ENCODE measurements around the gene IAPP.
"Not testable (repeated sequence)": the region's sequence is repeated elsewhere in the genome, so short reads cannot be mapped to it uniquely, and the experiment has no call there.

Gene IAPP

DNA sequence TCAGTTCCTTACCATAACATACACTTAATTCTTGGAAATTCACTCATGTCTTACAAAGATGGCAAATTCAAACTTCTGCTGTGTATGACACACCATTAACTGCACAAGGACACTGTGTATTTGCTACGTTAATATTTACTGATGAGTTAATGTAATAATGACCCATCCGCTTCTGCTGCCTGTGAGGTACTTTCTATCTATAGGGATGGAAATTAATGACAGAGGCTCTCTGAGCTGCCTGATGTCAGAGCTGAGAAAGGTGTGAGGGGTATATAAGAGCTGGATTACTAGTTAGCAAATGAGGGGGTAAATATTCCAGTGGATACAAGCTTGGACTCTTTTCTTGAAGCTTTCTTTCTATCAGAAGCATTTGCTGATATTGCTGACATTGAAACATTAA, at the start of gene IAPP:
IAPP (plus strand) TSS at position 301 of the 400 bp plus-strand sequence. CDS start 450 bp downstream, outside the sequence.
- DNase-seq = no peak

DNA sequence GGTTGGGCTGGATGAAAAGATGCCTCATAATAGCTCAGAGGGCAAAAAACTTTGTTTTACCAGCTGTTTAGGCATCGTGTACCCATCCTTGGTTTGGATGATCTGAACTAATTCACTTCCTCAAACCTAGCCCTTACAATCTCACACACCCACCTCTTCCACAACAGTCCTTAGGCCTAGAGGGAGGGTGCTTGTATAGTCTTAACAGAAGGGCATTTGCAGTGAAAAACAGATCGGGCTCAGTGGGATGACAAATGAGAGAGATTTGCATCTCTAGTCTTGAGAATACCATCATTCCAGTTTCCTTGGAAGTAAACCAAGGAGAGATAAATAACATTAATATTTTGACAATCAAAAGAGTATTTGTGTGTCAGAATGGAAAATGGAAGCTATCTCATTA, 49.0 kb upstream of the IAPP start:
- peak in 1 of 2 donors; percentile 36 for DNase-seq

DNA sequence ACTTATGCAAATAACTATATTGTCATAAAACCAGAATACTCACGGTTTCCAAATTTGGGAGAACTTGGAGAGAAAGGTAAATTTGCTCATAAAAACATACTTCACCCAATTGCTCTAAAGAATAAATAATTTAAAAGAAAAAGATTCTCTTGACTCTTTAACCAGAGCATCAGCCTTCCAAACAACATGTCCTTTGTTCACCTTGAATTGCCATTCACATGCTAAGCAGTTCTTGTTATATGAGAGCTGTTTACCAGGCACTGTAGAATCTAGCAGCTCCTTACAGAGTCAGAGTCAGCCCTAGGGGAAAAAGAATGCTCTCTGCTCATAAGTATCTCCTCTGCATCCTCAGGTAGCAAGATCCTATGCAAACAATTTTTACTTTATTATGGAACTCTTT, 48.2 kb upstream of the IAPP start:
- peak in 1 of 2 donors; percentile 85 for DNase-seq

DNA sequence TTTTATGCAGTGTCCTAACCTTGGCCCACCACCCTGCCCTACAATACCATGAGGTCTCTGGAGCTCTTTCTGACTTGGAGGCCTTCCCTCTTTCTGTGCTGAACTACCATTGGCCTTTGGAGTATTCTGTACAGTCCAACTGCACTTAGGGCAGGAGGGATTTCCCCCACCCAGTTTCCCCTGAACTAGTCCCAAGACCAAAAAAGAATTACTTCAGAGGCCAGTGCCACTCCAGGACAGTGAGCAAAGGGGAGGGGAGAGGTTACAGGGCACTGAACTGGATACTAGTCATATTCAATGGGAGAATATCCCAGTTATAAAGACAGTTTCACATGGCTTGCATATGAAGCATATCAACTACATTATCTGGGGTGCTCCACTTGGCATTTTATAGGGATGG, 44.1 kb upstream of the IAPP start:
- DNase-seq = no peak

DNA sequence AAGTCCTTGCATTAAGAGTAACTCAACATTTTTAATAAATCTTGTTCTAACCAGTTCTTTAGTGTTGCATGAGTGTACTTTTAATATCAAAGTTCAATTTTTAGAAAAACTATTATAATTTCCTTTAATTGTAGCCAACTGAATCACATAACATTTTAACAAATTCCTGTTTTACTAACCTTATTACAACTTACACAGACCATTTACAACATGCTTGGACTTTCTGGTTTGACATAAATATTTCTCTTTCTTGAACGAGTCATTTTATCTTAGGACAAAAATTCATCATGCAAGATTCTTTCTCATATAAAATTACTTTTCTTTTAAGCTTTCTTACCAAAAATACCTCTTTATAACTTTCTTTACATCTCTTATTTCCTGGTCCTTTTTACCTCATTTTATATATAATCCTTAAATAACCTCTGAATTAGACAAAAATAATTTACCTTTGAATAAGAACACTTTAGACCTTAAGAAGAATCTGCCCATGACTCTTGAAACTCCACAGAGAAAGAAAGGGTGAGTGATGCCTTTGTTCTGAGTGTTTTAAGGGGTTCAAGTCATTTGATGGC, 41.9 kb upstream of the IAPP start:
- DNase-seq = no peak

DNA sequence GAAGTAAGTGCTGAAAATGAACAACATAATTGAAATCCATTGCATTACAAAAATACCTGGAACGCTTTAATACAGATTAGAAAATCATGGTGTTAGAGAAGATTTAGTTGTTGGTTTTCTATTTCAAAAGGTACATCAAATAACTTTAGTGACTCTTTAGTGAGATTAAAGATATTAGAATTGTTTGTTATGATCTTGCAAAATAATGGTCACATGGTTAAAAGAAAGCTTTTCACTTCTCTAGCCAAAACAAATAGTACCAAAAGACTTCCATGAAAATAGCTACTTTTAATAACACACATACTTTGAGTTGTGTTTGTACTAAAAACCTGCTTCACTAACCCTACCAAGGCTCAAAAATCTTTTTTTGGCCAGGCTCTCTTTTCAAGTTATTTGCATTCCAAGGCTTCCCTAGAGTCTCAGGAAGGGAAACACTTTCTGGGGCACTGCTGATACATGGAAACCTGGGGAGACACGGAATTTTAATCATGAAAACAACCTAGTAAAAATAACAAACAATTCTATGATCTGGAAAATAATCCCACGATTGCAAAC, 37.9 kb upstream of the IAPP start, which contains the start of gene SLCO1A2:
SLCO1A2 (minus strand) TSS at position 147 of the 555 bp plus-strand sequence. CDS start 270 bp downstream, outside the sequence.
- no peak for DNase-seq

DNA sequence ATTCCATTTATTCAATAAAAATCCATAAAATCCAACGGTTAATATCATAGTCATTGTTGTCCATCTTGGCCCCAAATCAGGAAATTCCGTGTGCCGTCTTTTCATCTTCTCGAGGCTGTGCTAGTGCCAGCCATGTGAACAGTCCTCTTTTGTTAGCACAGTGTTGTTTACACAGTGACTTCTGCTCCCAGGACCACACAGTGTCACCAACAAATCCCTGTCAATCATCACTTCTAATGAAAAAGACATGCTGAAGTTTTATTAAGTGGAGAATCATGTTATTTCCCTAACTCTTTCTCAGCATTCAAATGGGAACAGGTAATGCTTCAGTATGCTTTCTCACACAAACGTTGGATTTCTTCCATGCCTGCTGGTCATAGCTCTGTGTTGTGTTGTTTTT, 36.0 kb upstream of the IAPP start:
- peak; percentile 54 to 88 for DNase-seq

DNA sequence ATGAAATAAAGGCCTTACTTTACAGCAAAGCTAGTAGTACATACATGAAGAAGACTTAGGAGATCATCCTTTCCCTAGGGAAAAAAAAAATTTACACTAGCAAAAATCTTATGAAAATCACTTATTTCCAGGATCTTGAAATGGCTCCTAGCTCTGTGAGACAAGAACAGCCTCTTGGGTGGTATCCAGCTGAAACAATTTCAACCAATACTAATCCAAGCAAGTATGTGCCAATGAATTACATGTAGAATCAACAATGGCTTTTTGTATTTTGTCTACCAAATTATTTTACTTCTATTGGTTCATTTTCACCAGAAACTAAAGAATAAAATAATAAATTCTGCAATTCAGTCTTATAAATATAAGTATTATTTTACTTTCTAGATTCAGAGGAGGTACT, 35.2 kb upstream of the IAPP start:
- DNase-seq = peak; percentile 4 to 79

DNA sequence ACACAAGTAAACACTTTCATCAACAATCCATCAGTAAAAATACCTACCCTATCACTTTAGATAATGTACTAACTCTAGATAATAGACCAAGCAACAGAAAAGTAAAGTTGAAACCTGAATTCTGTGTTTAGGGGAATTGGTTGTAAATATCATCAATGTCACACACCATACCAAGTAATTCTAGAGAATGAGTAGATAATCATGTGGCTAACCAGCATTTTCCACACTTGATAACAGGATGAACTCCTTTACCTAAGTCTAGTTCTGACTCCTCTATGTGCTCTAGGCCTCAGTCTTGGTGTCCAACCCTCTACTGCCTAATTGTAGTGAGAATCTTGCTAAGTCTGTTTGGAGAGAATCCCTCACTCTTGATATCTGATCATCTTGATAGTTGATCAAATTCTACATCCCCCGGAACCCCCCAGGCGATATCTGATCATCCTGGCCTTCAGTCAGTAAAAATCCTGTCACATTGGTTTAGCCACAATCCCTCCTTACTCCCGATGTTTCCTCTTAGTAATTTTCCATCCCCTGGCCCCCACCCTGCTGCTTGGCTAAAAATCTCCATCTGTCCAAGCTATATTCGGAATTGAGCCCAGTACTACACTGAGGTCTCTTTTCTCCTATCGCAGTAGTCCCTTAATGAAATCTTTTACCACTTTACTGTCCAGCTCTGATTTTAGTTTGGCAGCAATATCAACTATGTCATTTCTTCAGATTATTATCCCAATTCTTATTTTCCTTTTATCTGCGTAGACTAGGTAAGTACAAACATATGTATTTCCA, 34.5 kb upstream of the IAPP start:
- peak in 1 of 2 donors; percentile 63 for DNase-seq

DNA sequence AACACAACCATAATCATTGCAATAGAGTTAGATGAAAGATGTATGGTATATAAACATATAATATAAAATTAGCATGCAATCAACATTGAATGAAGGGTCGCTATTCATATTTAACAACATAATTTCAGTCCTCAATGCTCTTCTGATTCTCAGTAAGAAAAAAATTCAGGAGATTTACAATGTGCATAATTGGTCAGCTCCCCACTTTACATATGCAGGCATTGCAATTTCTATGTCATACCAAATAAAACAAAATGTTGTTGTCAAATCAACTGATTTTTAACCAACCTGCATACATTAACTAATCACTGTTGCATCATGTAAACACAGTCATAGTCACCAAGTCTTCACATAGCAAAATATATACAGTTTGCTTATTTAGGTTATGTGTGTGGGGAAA, 32.8 kb upstream of the IAPP start:
- no peak for DNase-seq

DNA sequence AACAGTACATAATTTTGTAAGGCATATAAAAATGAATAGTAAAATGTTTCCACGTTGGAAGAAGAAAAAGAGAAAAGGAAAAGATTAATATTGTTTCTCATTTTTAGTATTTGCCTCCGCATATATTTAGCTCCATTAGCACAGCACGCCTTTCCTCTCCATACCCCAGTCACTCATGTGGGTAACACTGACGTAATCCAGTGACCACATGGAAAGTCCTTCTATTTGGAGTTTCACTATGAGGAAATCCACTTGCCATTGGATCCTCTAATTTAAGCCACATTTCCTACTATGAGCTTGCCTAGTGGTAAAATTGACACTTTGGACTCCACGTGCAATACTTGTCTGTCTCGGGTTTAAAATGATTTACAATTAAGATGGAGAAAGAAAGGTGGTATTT, 32.3 kb upstream of the IAPP start:
- no peak for DNase-seq

DNA sequence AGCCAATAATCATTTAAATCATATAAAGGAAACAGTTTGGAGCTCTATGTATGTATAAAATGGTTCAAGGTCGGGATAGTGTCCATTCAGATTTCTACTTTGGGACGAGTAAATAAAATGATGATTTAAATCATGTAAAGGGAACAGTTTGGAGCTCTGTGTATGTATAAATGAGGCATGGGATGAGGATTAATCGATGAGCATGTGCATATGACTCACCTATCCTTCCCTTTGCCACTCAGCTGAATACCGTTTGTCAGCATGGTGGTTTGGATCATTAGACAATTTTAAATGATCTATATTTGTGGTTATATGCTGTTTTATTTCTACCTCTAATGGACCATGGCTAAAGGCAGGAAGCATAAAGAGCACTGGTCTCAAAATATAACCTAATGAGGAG, 30.9 kb upstream of the IAPP start:
- no peak for DNase-seq

DNA sequence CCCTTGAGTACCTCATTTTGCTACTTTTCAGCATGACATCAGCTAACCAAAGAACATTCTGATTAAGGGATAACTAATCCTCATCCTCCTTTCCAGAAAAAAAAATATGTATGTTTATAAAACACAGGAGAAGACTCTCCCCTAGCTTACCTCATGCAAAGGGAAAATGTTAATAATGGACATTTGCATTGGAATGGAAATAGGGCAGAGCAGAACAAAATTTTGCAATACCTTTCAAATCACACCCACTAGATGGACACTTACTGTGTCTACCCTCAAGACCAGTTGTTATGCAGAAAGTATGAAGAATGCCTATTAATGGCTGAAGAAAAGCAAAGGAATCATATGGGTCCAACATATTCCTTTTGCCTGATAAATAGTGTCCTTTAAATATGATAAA, 29.1 kb upstream of the IAPP start:
- DNase-seq = no peak

DNA sequence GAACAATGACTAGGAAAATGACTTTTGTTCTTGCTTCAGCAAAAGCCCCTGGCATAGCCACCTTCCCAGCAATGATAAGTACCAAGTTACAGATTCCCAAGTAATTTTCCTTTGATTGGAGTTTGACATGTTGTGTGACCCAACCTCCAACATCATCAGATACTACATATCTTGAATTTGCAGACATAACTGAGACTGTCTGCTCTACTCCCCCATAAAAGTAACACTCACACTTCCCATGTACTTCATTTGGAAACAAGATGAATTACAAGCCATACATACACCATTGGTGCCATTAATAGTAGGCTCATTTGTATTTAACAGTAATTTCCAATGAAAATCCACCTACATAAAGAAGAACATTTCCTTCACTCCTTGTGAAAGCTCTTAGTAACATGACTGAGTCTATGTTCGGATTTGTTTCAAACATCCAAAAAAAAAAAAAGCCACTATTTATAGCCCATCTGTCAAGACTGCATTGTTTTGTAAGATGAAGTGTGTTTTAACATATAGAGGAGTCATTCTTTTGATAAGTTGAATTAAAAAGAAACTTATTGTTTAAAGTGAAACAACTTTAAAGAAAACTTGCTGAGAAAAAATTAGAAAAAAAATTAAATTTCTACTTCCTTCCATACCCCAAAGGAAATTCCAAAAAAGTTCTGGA, 26.0 kb upstream of the IAPP start:
- no peak for DNase-seq

DNA sequence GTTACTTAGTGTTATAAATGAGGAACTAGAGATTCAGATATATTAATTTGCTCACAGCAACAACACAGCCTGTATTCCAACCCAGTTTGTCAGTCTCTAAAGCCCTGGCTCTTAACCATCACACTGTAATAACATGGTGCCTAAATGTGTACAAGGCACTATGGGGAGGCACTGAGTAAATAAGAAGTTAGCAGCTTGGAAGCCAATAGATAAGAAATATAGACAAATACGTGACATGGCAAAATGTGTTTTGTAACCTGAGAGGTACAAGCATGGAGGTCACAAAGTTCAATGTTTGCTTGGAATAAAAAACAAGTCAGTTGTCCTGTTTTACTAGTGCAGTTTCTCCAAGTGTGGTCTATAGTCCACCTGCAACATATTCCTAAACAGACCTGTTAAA, 21.7 kb upstream of the IAPP start:
- DNase-seq = no peak

DNA sequence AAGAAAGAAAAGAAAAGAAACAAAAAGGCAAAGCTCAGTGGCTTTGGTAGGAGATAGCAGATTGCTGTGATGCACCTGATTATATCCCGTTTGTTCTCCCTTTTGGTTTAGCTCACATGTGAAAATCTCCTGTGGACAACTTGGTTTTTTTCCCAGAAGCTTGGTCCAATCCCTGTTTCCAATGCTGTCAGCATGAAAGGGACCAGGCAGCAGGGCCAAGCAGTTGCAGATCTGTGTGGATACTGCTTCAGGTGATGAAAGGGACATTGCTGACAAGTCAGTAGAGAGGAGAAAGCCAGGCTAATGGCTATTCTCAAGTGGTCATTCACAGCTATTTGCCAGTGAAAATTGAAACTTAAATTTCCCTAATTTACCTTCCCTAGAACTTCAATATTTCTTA, 19.2 kb upstream of the IAPP start:
- DNase-seq = no peak

DNA sequence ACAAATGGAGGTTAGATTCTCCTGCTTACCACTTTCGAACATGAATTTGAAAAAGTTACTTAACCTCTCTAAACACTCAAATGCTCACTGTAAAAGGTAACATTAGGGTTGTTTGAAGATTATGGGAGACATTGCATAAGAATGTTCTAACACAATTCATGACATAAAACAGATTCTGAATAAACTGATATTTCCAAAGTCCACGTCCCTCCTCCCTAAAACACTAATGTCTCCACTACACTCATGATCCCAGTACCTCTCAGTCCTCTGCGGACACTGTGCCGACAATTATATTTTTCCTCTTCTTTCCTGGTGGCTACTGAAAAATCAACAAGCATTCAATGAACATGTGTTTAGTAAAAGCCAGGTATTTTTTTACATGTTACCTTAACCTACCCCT, 18.8 kb upstream of the IAPP start:
- DNase-seq = no peak

DNA sequence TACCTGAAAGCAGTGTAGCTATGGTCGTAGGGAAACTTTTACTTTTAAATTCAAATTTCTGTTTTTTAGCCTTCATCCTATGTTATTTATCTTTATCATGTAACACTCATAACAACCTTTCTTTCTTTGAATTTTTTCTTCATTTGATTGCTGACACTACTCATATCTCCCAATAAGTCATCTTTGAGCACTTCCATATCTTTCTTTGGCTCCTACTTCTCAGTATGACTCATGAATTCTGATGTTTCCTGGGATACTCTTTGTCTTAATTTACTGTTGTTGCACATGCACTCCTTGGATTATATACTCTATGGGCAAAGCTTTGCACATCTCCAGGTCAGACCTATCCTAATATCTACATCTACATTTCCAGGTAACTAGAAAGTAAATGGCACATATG, 18.1 kb upstream of the IAPP start:
- DNase-seq = no peak

DNA sequence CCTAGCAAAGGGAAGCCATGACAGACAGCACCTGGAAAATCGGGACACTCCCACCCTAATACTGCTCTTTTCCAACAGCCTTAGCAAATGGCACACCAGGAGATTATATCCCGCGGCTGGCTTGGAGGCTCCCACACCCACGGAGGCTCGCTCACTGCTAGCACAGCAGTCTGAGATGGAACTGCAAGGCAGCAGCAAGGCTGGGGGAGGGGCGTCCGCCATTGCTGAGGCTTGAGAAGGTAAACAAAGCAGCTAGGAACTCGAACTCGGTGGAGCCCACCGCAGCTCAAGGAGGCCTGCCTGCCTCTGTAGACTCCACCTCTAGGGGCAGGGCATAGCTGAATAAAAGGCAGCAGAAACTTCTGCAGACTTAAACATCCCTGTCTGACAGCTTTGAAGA, 12.1 kb upstream of the IAPP start:
- not testable (repeated sequence) for DNase-seq

DNA sequence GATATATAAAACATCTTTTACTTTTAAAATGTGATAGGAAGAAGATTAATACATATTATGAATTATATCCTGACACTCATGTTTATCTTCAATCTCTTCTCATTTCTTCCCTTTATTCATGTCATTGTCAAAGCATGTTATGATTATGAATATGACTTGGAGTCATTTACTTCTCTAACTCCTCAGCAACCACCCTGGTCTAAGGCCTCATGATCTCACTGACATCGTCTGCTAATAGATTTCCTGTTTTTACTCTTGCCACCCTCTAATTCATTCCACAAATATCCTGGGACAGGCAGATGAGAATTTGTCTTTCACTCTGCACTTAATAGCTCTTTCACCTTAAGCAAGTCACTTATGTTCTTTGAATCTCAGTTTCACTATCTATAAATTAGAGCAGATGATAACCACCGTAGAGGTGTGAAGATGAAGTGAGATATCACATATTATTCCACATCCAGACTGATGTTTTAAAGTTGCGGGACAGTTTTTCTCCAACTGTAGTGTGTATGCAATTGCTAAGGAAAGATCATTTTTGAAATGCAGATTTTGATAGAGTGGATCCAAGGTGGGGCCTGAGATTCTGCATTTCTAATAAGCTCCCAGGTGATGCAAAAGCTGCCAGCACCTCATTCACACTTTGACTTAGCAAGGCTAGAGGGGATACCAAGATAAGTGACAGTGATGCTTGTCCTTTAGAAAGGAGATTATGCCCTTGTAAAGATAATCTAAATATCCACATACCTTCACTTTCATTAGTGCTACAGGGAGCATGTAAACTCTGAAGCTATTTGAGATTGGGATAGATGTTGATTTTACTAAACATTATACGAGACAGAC, 3.3 kb upstream of the IAPP start:
- no peak for DNase-seq

DNA sequence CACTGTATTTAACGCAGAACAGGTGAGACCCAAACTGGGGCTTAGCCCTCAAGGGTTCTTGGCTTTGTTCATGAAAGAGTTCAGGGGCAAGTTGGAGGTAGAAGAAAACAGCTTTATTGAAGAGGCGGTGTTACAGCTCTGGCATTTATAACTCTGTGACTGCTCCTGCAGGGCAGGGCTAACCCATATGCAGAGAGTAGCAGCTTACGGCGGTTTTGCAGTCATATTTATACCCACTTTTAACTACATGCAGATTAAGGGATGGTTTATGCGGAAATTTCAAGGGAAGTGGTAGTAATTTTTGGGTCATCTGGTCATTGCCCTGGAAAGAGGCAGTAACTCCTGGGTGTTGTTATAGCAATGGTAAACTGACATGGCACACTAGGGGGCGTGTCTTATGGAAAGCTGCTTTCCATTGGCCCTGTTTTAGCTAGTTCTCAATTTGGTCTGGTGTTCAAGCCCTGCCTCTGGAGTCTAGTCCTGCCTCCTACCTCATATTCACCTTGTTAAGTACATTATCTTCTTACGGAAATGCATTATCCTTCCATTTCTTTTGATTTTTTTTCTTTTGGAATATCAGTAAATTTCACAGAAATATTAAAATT, 1.8 kb upstream of the IAPP start:
- no peak for DNase-seq

DNA sequence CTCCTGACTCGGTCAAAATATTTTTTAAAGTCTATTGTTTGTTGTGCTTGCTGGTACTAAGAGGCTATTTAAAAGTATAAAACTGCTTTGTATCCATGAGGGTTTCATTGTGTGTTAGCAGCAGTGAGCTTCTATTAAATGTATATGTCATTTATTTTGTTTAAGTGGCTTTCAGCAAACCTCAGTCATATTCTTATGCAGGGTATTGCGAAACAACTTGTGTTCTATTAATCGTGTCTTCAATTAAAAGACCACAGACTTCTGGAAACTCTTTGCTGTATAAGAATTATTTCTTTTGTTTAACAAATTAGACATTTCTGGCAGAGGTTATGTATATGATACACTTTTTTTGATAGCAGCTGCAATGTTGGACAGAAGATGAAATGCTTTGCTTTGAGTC, 6.5 kb downstream of the IAPP start:
- no peak for DNase-seq

Data from hippocampal formation (tissue), 2 donors.